Gastrocnemius medialis (tissue), 4 donors: Measurements from ENCODE around the gene CRYGS. TPM values are rescaled to one million over a fixed set of nuclear protein-coding genes. Genes with fewer than 3 reads are reported as not detected.

ENCODE experiments used
- ATAC-seq, 2 donors: fragments of 150-250 bp; one replicate each; pipeline ENCODE4 v1.9.1; 2016
- DNase-seq, 2 donors: peaks; one replicate each; pipeline ENCODE4 v3.0.0-alpha.2; 2019
- H3K27ac ChIP-seq, 4 donors: fragments of 200-600 bp; sonication (generic); 1 replicate in 1 of 4; 2 replicates in 3 of 4; pipeline ENCODE4 v1.5.1; 2016 to 2018; ENCODE audit warnings: mild to moderate bottlenecking in 2 of 4, moderate library complexity in 1 of 4
- H3K27me3 ChIP-seq, 3 donors: fragments of 200-600 bp; sonication (generic) in 2 of 3; 1 replicate in 1 of 3; 2 replicates in 2 of 3; pipeline versions ENCODE4 v1.5.1 to v1.6.0; 2016 to 2019; ENCODE audit warnings: mild to moderate bottlenecking in 1 of 3, moderate library complexity in 1 of 3
- H3K36me3 ChIP-seq, 2 donors: fragments of 200-600 bp; sonication (generic) in 1 of 2; one replicate each; pipeline ENCODE4 v1.5.1; 2017 to 2018
- H3K4me1 ChIP-seq, 2 donors: fragments of 200-600 bp; sonication (generic) in 1 of 2; one replicate each; pipeline ENCODE4 v1.5.1; 2016 to 2017; ENCODE audit warnings: mild to moderate bottlenecking in 2 of 2
- H3K4me3 ChIP-seq, 4 donors: fragments of 200-600 bp; sonication (generic) in 3 of 4; 1 replicate in 1 of 4; 2 replicates in 3 of 4; pipeline ENCODE4 v1.5.1; 2016 to 2019; ENCODE audit warnings: mild to moderate bottlenecking in 2 of 4
- H3K9me3 ChIP-seq, 3 donors: fragments of 200-600 bp; sonication (generic) in 2 of 3; 1 replicate in 1 of 3; 2 replicates in 2 of 3; pipeline ENCODE4 v1.5.1; 2016 to 2019
- CTCF ChIP-seq, 5 experiments: fragments of 450-650 bp in 3 of 5; fragments of 200-600 bp in 2 of 5; sonication (generic) in 2 of 5; IDR thresholded peaks in 4 of 5; conservative IDR thresholded peaks in 1 of 5; 1 replicate in 4 of 5; 2 replicates in 1 of 5; pipeline ENCODE4 v1.5.1; 2016 to 2019; ENCODE audit warnings: antibody characterized with exemption in 5 of 5, mild to moderate bottlenecking in 3 of 5, moderate library complexity in 3 of 5
- POLR2A ChIP-seq, 2 donors: fragments of 450-650 bp; IDR thresholded peaks; one replicate each; pipeline ENCODE4 v1.6.1; 2017; ENCODE audit warnings: antibody characterized with exemption in 2 of 2, mild to moderate bottlenecking in 2 of 2, moderate library complexity in 2 of 2
- in situ Hi-C, 4 donors: fragments of 200-750 bp; cut with MboI; loops; one replicate each; pipeline versions ENCODE4 v1.15.0 to v1.8.0; 2017; ENCODE audit warnings: low sequenced_read_pairs in 4 of 4
- intact Hi-C: fragments of 100-400 bp; cut with DNase I; formaldehyde crosslinking; loops from one replicate; pipeline ENCODE4 v1.15.1; 2023; ENCODE audit warnings: low total_unique reads
- total RNA-seq, 4 donors: library from RNA; depleted of rRNA; stranded (reverse); fragments of >200 nt; gene quantifications; one replicate each; pipeline versions ENCODE4 v1.1.0 to v1.2.3, GENCODE V29; 2016

The CRYGS gene
- total RNA-seq, 4 donors from 2014 or later, result 2.1 TPM; not detected in 3

- no peak for DNase-seq
- no peak for ATAC-seq
- H3K27me3 ChIP-seq, result peaks cover 0 to 5% (median 2%) of the 10 kb centered on the region in 3 donors
- no peaks in the 10 kb centered on the region for H3K9me3 ChIP-seq
- H3K27ac ChIP-seq, result no peak overlapping the region
- no peaks in the 10 kb centered on the region for H3K36me3 ChIP-seq
- intact Hi-C loops (no loop called here), in situ Hi-C loops (no loop called here)
- no peak overlapping the region for H3K4me3 ChIP-seq
- TF ChIP-seq POLR2A (IDR thresholded peaks at IDR 0.05), result no peak
- no peak for TF ChIP-seq CTCF (IDR thresholded peaks at IDR 0.05 in 4 of 5, conservative IDR thresholded peaks at IDR 0.05 in 1 of 5)
- H3K4me1 ChIP-seq, result no peaks in the 10 kb centered on the region
These were observed 23.7 kb downstream of the CRYGS start for GRCh38 chr3:186520431-186520830.

- ATAC-seq (no peak), DNase-seq (no peak)
- intact Hi-C loops (no loop called here), in situ Hi-C loops (no loop called here)
- Histone ChIP-seq H3K4me3 (no peak overlapping the region), H3K4me1 (no peaks in the 10 kb centered on the region), H3K9me3 (no peaks in the 10 kb centered on the region), H3K36me3 (no peaks in the 10 kb centered on the region), H3K27ac (no peak overlapping the region), H3K27me3 (peaks cover 0 to 5% (median 0%) of the 10 kb centered on the region in 3 donors)
- TF ChIP-seq POLR2A (IDR thresholded peaks at IDR 0.05) (no peak), CTCF (IDR thresholded peaks at IDR 0.05 in 4 of 5, conservative IDR thresholded peaks at IDR 0.05 in 1 of 5) (no peak)
These were observed 25.0 kb downstream of the CRYGS start for GRCh38 chr3:186519021-186519658.

- TF ChIP-seq CTCF (IDR thresholded peaks at IDR 0.05 in 4 of 5, conservative IDR thresholded peaks at IDR 0.05 in 1 of 5) (no peak), POLR2A (IDR thresholded peaks at IDR 0.05) (no peak)
- intact Hi-C loops (no loop called here), in situ Hi-C loops (no loop called here)
- H3K9me3 ChIP-seq, result no peaks in the 10 kb centered on the region
- DNase-seq (no peak), ATAC-seq (no peak)
- peaks cover 0 to 7% (median 5%) of the 10 kb centered on the region in 3 donors for H3K27me3 ChIP-seq
- H3K36me3 ChIP-seq, result no peaks in the 10 kb centered on the region
- H3K27ac ChIP-seq, result no peak overlapping the region
- H3K4me1 ChIP-seq, result no peaks in the 10 kb centered on the region
- H3K4me3 ChIP-seq, result no peak overlapping the region
These were observed 27.0 kb downstream of the CRYGS start for GRCh38 chr3:186517218-186517617.

- Histone ChIP-seq H3K4me3 (no peak overlapping the region), H3K27ac (no peak overlapping the region), H3K9me3 (no peaks in the 10 kb centered on the region), H3K27me3 (peaks cover 0 to 7% (median 5%) of the 10 kb centered on the region in 3 donors), H3K4me1 (no peaks in the 10 kb centered on the region), H3K36me3 (no peaks in the 10 kb centered on the region)
- ATAC-seq (no peak), DNase-seq (no peak)
- intact Hi-C loops (no loop called here), in situ Hi-C loops (no loop called here)
- no peak for TF ChIP-seq CTCF (IDR thresholded peaks at IDR 0.05 in 4 of 5, conservative IDR thresholded peaks at IDR 0.05 in 1 of 5)
These were observed 27.5 kb downstream of the CRYGS start for GRCh38 chr3:186516646-186517045.

GRCh38 chr3:186515125-186515524 lies 29.1 kb downstream of the CRYGS start:
- in situ Hi-C loops, result no loop called here
- Histone ChIP-seq H3K27ac (no peak overlapping the region), H3K4me1 (no peaks in the 10 kb centered on the region), H3K9me3 (no peaks in the 10 kb centered on the region), H3K36me3 (no peaks in the 10 kb centered on the region), H3K27me3 (peaks cover 0 to 7% (median 0%) of the 10 kb centered on the region in 3 donors), H3K4me3 (no peak overlapping the region)
- DNase-seq, result no peak
- intact Hi-C loops, result no loop called here
- ATAC-seq, result no peak
- TF ChIP-seq CTCF (IDR thresholded peaks at IDR 0.05 in 4 of 5, conservative IDR thresholded peaks at IDR 0.05 in 1 of 5) (no peak), POLR2A (IDR thresholded peaks at IDR 0.05) (no peak)
